ENCODE measurements around the gene AMOT.
A peak's percentile ranks its signal among the peaks of the same experiment; 100 is the strongest.

AMOT gene

GRCh38 chrX:112799425-112799824 lies 41.2 kb downstream of the AMOT start:
- no peak for DNase-seq (ENCODE audit: low spot score)

GRCh38 chrX:112798736-112799135 lies 41.9 kb downstream of the AMOT start:
- DNase-seq (ENCODE audit: low spot score), result no peak

GRCh38 chrX:112789931-112790330 lies 50.7 kb downstream of the AMOT start:
- DNase-seq (ENCODE audit: low spot score), result no peak

- DNase-seq (ENCODE audit: low spot score), result no peak
These were observed 54.6 kb downstream of the AMOT start for GRCh38 chrX:112786076-112786475.

- no peak for DNase-seq (ENCODE audit: low spot score)
These were observed 55.3 kb downstream of the AMOT start for GRCh38 chrX:112785344-112785743.

- DNase-seq (ENCODE audit: low spot score), result no peak
These were observed 55.9 kb downstream of the AMOT start for GRCh38 chrX:112784692-112785091.

GRCh38 chrX:112779139-112779538 lies 61.5 kb downstream of the AMOT start:
- no peak for DNase-seq (ENCODE audit: low spot score)

- no peak for DNase-seq (ENCODE audit: low spot score)
These were observed 65.9 kb downstream of the AMOT start for GRCh38 chrX:112774651-112775293.

- no peak for DNase-seq (ENCODE audit: low spot score)
These were observed 66.5 kb downstream of the AMOT start for GRCh38 chrX:112774142-112774541.

GRCh38 chrX:112769034-112769433 lies 71.6 kb downstream of the AMOT start:
- no peak for DNase-seq (ENCODE audit: low spot score)

GRCh38 chrX:112768563-112768962 lies 72.1 kb downstream of the AMOT start:
- no peak for DNase-seq (ENCODE audit: low spot score)

GRCh38 chrX:112766774-112767173 lies 73.9 kb downstream of the AMOT start:
- DNase-seq (ENCODE audit: low spot score), result no peak

- DNase-seq (ENCODE audit: low spot score), result no peak
These were observed 79.1 kb downstream of the AMOT start for GRCh38 chrX:112761242-112762207.

GRCh38 chrX:112760697-112761096 lies 79.9 kb downstream of the AMOT start:
- DNase-seq (ENCODE audit: low spot score), result peak; percentile 2

GRCh38 chrX:112759966-112760365 lies 80.7 kb downstream of the AMOT start:
- no peak for DNase-seq (ENCODE audit: low spot score)

GRCh38 chrX:112759512-112759911 lies 81.1 kb downstream of the AMOT start:
- no peak for DNase-seq (ENCODE audit: low spot score)

GRCh38 chrX:112757946-112758345 lies 82.7 kb downstream of the AMOT start:
- DNase-seq (ENCODE audit: low spot score), result no peak

- DNase-seq (ENCODE audit: low spot score), result no peak
These were observed 87.5 kb downstream of the AMOT start for GRCh38 chrX:112753116-112753515.

GRCh38 chrX:112751076-112751475 lies 89.6 kb downstream of the AMOT start:
- no peak for DNase-seq (ENCODE audit: low spot score)

GRCh38 chrX:112746812-112747595 lies 93.6 kb downstream of the AMOT start:
- no peak for DNase-seq (ENCODE audit: low spot score)

- DNase-seq (ENCODE audit: low spot score), result no peak
These were observed 102.1 kb downstream of the AMOT start for GRCh38 chrX:112738347-112739033.

- no peak for DNase-seq (ENCODE audit: low spot score)
These were observed 104.3 kb downstream of the AMOT start for GRCh38 chrX:112736310-112736709.
